ENCODE measurements around the gene C1orf21. TPM values are rescaled to one million over a fixed set of nuclear protein-coding genes. Genes with fewer than 3 reads are reported as not detected.

Gene C1orf21
- total RNA-seq, 1 donor from 2014 or later: 57.8 TPM

DNA sequence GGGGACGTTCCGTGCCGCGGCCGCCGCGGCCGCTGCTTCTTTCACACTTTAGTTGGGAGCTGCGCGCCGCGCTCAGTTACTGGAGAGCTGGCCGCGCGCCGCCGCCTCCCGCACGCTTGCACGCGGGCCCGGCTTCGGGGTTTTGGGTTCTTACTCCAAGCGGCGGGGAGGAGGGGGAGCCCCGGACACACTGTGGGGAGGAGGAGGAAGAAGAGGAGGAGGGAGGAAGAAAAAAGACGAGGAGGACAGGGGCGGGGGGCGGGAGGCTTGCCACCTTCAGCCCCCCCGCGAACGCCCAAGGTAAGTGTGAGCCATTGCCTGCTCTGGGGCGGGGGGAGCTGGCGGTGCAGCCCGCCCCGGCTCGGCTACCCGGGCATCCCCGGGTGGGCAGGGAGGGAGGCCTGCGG lies 243 bp downstream of the C1orf21 start:
- DNase-seq (ENCODE audit: low spot score): no peak

- peak; percentile 38 for DNase-seq (ENCODE audit: low spot score)
These were observed 868 bp downstream of the C1orf21 start for GRCh38 chr1:184387476-184388318.

DNA sequence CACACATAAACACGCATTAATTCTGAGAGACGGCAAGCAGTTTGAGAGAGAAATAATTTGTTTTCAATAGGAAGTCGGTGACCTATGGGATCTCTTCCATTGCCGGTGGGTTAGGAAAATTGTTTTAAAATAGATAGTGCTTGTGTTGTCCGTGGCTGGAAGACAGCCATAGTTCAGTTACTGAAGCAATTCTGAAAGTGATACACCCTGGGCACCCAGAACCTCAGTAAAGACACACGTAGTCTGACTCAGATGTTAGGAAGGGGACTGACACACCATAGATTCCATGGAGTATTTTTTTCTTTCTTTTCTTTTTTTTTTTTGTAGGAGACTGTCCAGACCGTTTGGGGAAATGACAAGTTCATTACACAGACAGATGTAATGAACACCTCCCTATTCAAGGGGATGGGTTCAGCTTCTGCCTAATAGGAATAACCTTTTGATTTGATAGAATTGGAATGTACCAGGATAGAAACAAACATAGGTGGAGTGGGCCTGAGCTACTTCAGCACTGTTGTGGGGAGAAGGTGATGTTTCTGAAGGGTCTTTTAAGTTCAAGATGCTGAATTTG lies 1.6 kb downstream of the C1orf21 start:
- DNase-seq (ENCODE audit: low spot score): no peak

- DNase-seq (ENCODE audit: low spot score): no peak
These were observed 2.1 kb downstream of the C1orf21 start for GRCh38 chr1:184388971-184389370.

DNA sequence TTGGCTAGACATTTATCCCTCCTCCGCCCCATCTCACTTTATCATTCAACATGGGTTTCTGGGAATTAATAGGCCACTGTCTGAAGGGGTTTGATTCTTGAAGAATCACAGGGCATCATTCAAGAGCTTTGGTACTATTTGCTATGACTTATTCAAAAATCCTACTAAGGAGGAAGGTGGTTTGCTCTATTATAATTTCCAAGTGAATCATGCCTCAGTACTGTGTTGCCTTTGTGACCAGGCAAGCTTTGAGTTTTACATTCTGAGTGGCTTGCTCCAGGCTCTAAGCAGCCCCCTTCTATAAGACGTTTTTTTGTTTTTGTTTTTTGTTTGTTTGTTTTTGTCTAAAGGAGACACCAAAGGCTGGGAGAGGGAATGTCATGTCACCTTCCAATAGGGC lies 2.6 kb downstream of the C1orf21 start:
- no peak for DNase-seq (ENCODE audit: low spot score)

DNA sequence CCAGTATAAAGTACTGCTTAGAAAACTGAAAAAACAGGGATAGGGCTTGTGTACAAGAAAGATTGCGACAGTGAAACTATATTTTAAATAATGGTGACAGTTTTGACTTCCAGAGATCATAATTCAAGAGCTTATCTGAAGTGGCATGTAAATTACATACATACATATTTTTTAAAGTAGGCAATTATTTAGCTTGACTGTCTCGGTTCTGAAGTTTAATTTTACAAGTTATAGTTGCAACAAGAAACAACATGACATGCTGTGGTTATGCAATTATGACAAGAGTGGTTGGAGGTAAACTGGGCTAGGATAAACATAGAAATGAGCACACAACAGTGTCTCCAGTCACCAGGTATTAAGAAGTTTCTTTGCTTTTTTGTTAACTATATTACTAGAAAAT lies 4.1 kb downstream of the C1orf21 start:
- no peak for DNase-seq (ENCODE audit: low spot score)

DNA sequence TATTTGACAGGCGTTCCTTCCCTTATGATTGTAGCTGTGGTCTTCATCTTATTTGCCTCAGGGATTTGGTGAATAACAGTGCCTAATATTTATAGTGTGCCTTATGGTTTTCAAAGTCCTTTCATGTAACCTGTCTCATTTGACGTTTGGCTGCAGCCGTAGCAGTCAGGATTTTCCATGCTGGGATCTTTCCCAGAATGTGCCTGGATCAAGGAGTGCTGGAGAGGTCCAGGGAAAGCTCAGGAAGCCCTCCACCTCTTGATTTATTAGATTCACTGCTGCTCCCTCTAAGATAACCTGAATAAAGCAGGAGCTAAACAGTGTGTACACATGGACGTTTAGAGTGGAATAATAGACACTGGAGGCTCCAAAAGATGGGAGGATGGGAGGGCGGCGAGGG lies 5.2 kb downstream of the C1orf21 start:
- no peak for DNase-seq (ENCODE audit: low spot score)

DNA sequence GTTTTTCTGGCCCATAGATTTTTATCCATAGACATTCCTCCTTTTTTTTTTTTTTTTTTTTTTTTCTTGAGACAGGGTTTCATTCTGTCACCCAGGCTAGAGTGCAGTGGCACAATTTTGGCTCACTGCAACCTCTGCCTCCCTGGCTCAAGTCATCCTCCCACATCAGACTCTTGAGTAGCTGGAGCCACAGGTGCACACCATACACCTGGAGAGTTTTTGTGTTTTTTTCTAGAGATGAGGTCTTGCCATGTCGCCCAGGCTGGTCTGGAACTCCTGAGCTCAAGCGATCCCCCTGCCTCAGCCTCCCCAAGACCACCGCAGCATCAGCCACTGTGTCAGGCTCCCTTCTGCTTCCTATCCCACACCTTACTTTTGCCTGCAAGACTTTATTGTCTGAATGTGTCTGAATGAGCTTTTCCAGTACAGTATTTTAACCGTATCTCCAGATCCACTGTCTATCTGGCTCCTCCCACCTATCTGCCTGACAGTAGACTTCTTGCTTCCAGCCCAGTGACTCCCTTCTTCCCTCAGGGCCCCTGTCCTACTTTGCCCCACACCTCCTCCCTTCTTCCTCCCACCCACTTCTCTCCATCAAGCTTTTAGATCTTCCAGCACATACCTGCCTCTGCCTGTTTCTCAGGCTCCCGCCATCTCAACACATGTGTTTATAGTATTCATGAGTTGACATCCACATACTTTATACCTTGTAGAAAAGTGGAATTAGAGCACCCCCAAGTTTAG lies 6.1 kb downstream of the C1orf21 start:
- DNase-seq (ENCODE audit: low spot score): no peak

DNA sequence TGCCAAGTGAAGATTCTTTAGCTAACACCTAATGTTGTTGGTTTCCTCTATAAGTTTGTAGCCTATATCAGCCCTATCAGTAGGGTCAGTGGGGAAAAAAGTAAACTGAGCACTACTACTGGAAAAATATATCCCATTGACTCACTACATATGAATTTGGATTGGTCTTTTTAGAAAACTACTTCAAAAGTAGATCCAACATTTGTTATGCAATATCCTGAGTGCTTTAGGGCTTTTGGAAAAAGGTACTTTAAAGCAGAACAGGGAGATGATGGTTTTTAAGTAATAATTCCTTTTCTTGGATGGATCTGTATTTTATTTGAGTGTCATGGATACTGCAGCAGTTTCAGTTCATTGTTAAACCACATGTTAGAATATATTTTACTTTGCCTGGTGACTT lies 7.1 kb downstream of the C1orf21 start:
- no peak for DNase-seq (ENCODE audit: low spot score)

GRCh38 chr1:184395370-184395769 lies 8.5 kb downstream of the C1orf21 start:
- DNase-seq (ENCODE audit: low spot score): no peak

DNA sequence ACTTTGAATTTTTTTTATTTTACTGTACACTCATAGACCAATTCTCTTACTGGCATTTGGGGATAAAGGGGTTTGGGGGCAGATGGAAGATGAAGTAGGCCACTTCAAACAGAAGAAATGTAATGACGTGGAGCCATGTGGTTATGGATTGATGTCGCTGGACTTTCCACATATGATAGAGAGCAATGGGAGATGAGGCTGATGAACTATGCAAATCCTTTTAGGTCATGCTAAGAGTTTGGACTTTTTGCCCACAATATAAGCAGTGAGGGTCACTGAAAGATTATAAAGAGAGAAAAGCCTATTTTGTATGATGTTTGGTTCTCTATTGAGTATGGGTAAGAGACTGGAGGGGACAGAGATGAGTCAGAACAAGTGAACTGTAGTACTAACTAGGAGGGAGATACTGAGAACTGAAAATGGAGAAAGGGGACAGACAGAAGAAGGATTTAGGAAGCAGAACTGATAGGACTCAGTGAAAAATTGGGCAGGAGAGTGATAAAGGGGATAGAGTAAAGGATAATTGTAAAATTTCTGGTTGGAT lies 9.2 kb downstream of the C1orf21 start:
- DNase-seq (ENCODE audit: low spot score): no peak

GRCh38 chr1:184399192-184399847 lies 12.5 kb downstream of the C1orf21 start:
- DNase-seq (ENCODE audit: low spot score): no peak

DNA sequence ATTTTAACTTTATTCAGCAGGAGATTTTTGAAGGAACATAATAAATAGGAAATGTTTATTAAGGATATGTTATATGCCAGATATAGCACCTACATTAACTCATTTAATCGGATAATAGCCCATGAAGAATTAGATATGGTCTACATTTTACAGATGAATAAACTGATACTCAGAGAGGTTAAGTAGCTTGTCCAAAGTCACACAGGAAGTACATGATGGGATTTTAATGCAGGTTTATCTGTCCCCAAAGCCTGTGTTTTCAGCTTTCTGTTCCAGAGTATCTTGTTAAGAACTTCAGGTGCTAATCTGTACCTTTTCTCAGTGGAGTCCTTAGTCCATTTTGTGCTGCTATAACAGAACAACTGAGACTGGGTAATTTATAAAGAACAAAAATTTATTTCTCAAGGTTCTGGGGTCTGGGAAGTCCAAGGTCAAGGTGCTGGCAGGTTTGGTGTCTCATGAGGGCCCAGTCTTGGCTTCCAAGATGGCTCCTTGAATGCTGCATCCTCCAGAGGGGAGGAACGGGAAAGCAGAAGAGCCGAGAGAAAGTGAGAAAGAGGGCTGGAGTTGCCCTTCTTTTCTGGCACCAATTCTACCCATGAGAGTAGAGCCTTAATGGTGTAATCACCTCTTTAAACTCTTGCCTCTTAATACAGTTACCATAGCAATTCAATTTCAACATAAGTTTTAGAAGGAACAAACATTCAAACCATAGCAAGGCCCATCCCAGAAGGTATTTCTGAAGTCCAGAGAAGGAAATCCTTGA lies 17.3 kb downstream of the C1orf21 start:
- no peak for DNase-seq (ENCODE audit: low spot score)

- DNase-seq (ENCODE audit: low spot score): no peak
These were observed 17.8 kb downstream of the C1orf21 start for GRCh38 chr1:184404727-184405027.

DNA sequence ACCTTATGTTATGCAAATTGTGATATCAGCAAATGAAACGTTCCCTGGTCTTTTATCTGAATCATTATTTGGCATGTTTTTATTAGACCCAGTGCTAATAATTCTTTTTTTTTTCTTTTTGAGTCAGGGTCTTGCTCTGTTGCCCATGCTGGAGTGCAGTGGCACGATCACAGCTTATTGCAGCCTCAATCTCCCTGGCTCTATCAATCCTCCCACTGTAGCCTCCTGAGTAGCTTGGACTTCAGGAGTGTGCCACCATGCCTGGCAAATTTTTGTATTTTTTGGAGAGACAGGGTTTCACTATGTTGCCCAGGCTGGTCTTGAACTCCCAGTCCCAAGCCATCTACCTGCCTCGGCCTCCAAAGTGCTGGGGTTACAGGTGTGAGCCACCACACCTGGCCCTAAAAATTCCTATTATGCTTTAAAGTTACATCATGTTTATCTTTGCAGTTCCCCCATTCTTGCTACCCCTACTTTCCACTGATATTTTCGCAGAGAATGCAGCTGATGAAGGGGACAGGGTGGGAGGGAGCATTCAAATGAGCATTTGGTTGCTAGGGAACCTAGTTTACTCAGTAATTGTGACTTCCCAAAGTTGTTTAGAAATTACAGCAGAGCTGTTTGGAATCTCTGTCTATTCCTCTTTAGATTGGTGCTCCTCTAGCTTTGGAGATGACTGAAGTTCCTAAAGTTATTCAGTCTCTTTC lies 18.4 kb downstream of the C1orf21 start:
- no peak for DNase-seq (ENCODE audit: low spot score)

GRCh38 chr1:184405801-184406142 lies 18.9 kb downstream of the C1orf21 start:
- DNase-seq (ENCODE audit: low spot score): no peak

GRCh38 chr1:184406479-184406878 lies 19.6 kb downstream of the C1orf21 start:
- DNase-seq (ENCODE audit: low spot score): no peak

GRCh38 chr1:184407816-184408510 lies 21.1 kb downstream of the C1orf21 start:
- DNase-seq (ENCODE audit: low spot score): no peak

DNA sequence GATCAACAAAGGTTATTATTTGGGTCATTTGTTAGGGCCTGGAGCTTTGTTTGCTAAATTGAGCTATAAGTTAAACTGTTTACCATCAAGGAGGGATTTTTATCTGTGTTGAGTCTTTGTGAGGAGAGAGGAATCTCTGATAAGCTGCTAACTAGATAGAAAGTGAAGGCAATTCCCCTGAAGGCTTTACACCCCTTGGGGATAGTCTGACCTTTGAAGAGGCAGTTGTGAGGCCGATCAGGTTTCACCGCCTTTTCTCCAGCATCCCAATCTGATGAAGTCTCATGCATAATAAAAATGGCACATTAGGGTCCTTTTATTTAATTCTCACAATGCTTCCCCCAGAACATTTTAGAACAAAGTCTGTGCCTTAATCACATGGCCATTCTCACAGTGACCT lies 21.8 kb downstream of the C1orf21 start:
- DNase-seq (ENCODE audit: low spot score): no peak

- DNase-seq (ENCODE audit: low spot score): no peak
These were observed 22.2 kb downstream of the C1orf21 start for GRCh38 chr1:184409011-184409410.

All from mucosa of gallbladder (tissue), 1 donor.